Body of pancreas (tissue), 4 donors: ENCODE results near the gene RNASE11. TPM values are rescaled to one million over a fixed set of nuclear protein-coding genes. Genes with fewer than 3 reads are reported as not detected.
A peak's percentile ranks its signal among the peaks of the same experiment; 100 is the strongest.

Experiments
- ATAC-seq: fragments of 150-250 bp; one replicate; pipeline ENCODE4 v1.9.1; 2016
- DNase-seq, 4 donors: peaks; one replicate each; pipeline ENCODE4 v3.0.0-alpha.2; 2019
- H3K27ac ChIP-seq, 4 donors: fragments of 200-600 bp; sonication (generic); 1 replicate in 3 of 4; 2 replicates in 1 of 4; pipeline versions ENCODE4 v1.5.1 to v1.6.1; 2016 to 2019; ENCODE audit warnings: mild to moderate bottlenecking in 1 of 4, mixed read lengths in 1 of 4, moderate library complexity in 1 of 4
- H3K27me3 ChIP-seq, 2 donors: fragments of 200-600 bp; sonication (generic); one replicate each; pipeline ENCODE4 v1.6.0; 2016; ENCODE audit warnings: mild to moderate bottlenecking in 1 of 2
- H3K36me3 ChIP-seq, 2 donors: fragments of 200-600 bp; sonication (generic); replicated peaks in 1 of 2; 2 replicates each; pipeline ENCODE4 v1.5.1; 2016; ENCODE audit warnings: low read depth in 2 of 2; ENCODE audit not compliant: insufficient read depth in 1 of 2
- H3K4me1 ChIP-seq: fragments of 200-600 bp; sonication (generic); one replicate; pipeline ENCODE4 v1.6.0; 2016
- H3K4me3 ChIP-seq, 2 donors: fragments of 200-600 bp; sonication (generic); 1 replicate in 1 of 2; 2 replicates in 1 of 2; pipeline ENCODE4 v1.5.1; 2016 to 2019
- H3K9me3 ChIP-seq, 3 donors: fragments of 200-600 bp; sonication (generic); 1 replicate in 2 of 3; 2 replicates in 1 of 3; pipeline ENCODE4 v1.5.1; 2016
- POLR2A ChIP-seq, 3 donors: fragments of 450-650 bp; IDR thresholded peaks; one replicate each; pipeline ENCODE4 v1.6.1; 2016; ENCODE audit warnings: antibody characterized with exemption in 3 of 3, mild to moderate bottlenecking in 2 of 3
- WGBS, 2 donors: methylation state at CpG; one replicate each; pipeline ENCODE4 v1.1.5; 2017; 5-methylcytosine and 5-hydroxymethylcytosine counted together
- intact Hi-C: fragments of 100-400 bp; cut with DNase I; formaldehyde crosslinking; loops from one replicate; pipeline ENCODE4 v1.15.1; 2023
- total RNA-seq, 2 donors: library from RNA; depleted of rRNA; stranded (reverse); fragments of >200 nt; gene quantifications; one replicate each; pipeline ENCODE4 v1.1.0, GENCODE V29; 2016
- TF ChIP-seq, protein P1 (sequence below), 7 experiments: fragments of 450-650 bp in 4 of 7; fragments of 200-600 bp in 3 of 7; sonication (generic) in 3 of 7; IDR thresholded peaks; one replicate each; pipeline ENCODE4 v1.5.1; 2016 to 2019; ENCODE audit warnings: antibody characterized with exemption in 7 of 7

Gene RNASE11
- total RNA-seq, 2 donors from 2014 or later = not detected

DNA sequence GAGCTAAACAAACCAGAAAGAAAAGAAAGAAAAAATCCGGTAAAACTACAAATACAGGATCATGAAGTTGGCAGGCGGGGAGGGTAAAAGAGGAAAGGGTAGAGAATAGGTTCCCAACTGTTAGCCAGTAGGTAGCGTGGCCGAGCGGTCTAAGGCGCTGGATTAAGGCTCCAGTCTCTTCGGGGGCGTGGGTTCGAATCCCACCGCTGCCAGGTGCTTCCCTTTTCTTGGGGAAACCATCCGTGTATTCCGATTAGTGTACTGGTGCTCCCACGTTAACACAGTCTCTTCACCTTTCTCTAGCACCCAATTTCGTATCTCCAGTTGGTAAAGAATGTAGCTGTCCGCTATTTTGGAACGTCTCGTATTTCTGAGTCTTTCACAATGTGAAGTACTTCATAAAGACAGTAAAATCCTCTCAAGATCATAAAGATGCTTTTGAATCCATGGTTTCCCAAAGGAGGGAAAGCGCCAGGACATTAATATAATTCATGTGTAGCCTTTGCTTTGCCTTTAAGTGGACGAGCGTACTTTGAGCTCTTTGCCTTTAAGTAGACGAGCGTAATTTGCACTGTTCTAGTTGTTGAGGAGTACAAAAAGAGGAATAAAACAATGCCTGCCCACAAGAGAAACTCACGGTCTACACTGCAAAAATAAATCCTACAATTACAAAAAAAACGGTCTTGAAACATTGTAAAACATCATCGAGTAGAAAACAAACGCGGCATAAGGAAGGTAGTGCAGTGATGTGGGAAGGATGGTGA is 22.4 kb upstream of the RNASE11 start:
- no peaks in the 10 kb centered on the region for H3K27me3 ChIP-seq
- no peaks in the 10 kb centered on the region for H3K9me3 ChIP-seq
- H3K27ac ChIP-seq = peak overlapping the region in 3 of 4 donors; percentile 36 to 79 (median 63)
- ATAC-seq (peak; percentile 63), DNase-seq (peak; percentile 86 to 91 (median 87))
- no peaks in the 10 kb centered on the region for H3K36me3 ChIP-seq
- 5 to 7% methylated on average over 27 of the region's 27 CpGs for WGBS, 2 donors
- H3K4me1 ChIP-seq = peaks cover 15% of the 10 kb centered on the region
- peak overlapping the region; percentile 78 to 97 for H3K4me3 ChIP-seq
- TF ChIP-seq, protein P1, sequence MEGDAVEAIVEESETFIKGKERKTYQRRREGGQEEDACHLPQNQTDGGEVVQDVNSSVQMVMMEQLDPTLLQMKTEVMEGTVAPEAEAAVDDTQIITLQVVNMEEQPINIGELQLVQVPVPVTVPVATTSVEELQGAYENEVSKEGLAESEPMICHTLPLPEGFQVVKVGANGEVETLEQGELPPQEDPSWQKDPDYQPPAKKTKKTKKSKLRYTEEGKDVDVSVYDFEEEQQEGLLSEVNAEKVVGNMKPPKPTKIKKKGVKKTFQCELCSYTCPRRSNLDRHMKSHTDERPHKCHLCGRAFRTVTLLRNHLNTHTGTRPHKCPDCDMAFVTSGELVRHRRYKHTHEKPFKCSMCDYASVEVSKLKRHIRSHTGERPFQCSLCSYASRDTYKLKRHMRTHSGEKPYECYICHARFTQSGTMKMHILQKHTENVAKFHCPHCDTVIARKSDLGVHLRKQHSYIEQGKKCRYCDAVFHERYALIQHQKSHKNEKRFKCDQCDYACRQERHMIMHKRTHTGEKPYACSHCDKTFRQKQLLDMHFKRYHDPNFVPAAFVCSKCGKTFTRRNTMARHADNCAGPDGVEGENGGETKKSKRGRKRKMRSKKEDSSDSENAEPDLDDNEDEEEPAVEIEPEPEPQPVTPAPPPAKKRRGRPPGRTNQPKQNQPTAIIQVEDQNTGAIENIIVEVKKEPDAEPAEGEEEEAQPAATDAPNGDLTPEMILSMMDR (IDR thresholded peaks at IDR 0.05) = peak in 1 of 7 experiments; percentile 19
- TF ChIP-seq POLR2A (IDR thresholded peaks at IDR 0.05) = peak in 1 of 3 donors; percentile 25
- intact Hi-C loops = no loop called here

DNA sequence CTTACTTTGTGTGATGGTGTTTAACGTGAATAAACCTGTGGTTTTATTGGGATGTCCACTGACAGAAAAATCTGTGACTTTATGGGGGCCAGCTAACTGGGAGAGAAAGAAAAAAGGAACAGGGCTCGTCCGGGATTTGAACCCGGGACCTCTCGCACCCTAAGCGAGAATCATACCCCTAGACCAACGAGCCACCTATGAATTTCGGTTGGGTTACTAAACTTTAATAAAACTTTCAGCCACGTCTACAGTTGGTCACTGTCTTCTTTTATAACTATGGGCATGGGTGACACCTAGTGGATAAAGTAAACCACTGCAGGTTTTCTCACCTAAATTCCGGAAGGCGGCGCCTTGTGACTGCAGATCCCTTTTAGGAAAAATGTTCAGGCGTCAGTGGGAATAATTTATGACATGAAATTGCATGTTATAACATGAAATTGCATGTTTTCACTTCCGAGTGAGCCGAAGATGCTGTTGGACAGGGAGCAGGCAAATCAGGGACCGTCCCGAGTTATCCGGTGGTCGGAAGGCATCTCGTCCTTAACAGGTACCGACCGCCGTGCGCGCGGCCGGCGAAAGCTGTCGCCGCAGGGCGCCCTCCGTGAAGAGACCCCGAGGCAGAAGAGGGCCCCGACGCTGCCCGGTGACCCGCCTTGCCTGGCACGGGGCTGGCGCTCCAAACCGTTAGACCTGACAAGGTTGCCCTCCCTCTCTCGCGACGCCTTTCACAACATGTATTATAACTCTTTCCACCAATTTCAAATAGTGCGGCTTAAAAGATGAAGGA is 21.6 kb upstream of the RNASE11 start:
- Histone ChIP-seq H3K4me1 (peaks cover 13% of the 10 kb centered on the region), H3K27me3 (no peaks in the 10 kb centered on the region), H3K4me3 (peak overlapping the region; percentile 78 to 97), H3K36me3 (no peaks in the 10 kb centered on the region), H3K9me3 (no peaks in the 10 kb centered on the region), H3K27ac (peak overlapping the region in 3 of 4 donors; percentile 36 to 79 (median 63))
- intact Hi-C loops = loop anchor here (5.0 to 10.0 kb wide), 2 partner anchors 145 to 287 kb away; partner anchors contain the start of genes PIP4P1 and PNP
- DNase-seq (peak; percentile 76 to 88 (median 80)), ATAC-seq (peak; percentile 71)
- no peak for TF ChIP-seq POLR2A (IDR thresholded peaks at IDR 0.05)
- TF ChIP-seq, protein P1 (IDR thresholded peaks at IDR 0.05) = peak; percentile 86 to 100 (median 99)
- 0% methylated on average over 35 to 44 of the region's 44 CpGs for WGBS, 2 donors

DNA sequence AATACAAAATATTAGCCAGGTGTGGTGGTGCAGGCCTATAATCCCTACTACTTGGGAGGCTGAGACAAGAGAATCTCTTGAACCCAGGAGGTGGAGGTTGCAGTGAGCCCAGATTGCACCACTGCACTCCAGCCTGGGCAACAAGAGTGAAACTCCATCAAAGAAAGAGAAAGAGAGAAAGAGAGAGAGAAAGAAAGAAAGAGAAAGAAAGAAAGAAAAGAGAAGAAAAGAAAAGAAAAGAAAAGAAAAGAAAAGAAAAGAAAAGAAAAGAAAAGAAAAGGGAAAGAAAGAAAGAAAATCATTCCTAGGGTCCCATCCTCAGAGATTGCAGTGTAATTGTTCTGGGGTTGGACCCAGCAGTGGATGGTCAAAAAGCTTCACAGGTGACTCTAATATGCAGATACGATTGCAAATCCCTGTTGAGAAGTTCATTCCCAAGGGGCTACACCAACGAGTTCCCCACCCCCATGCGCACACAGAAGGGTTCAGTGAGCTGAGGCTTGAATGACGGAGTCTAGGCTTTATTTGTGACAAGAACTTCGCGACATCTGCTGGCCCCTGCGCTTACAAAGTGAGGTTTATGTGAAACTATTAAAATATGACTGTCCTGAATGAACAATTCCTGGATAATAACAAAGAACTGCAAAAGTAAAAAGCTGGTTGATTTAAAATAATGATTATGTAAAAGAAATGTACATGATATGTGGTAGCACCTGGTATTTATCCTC is 20.7 kb upstream of the RNASE11 start:
- H3K27ac ChIP-seq = peak overlapping the region in 1 of 4 donors; percentile 63
- no peak for ATAC-seq
- WGBS, 2 donors = 57 to 59% methylated on average over 7 of the region's 7 CpGs

DNA sequence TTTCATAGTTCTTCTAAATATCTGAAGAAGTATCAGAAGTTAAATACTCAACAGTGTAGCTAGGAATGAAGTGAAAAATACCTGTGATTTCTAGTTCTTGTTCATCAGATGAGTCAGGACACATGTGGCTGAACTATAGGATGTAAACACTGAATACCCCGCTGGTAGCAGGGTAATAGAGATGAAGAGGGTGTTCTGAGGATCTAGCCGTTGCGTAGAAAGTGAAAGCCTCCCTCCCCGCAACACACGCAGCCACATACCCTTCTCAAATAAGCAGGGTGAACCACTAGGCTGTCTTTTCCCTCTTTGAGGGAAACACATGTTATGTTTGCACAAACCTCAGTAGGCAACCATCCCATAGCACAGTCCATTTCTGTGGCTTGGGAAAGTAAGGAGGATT is 19.8 kb upstream of the RNASE11 start:
- ATAC-seq (no peak), DNase-seq (no peak)
- Histone ChIP-seq H3K9me3 (no peaks in the 10 kb centered on the region), H3K36me3 (no peaks in the 10 kb centered on the region), H3K4me1 (peaks cover 10% of the 10 kb centered on the region), H3K27me3 (no peaks in the 10 kb centered on the region), H3K27ac (no peak overlapping the region), H3K4me3 (no peak overlapping the region)
- WGBS, 2 donors = 67 to 74% methylated on average over 5 of the region's 5 CpGs
- intact Hi-C loops = loop anchor here (5.0 to 10.0 kb wide), 2 partner anchors 143 to 285 kb away; partner anchors contain the start of genes PIP4P1 and PNP
- TF ChIP-seq POLR2A (IDR thresholded peaks at IDR 0.05) = no peak
- TF ChIP-seq, protein P1 (IDR thresholded peaks at IDR 0.05) = no peak

More for the DNA sequence above, 20.7 kb upstream of the RNASE11 start:
- Histone ChIP-seq H3K4me1 (peaks cover 10% of the 10 kb centered on the region), H3K9me3 (no peaks in the 10 kb centered on the region), H3K36me3 (no peaks in the 10 kb centered on the region), H3K4me3 (no peak overlapping the region), H3K27me3 (no peaks in the 10 kb centered on the region)
- TF ChIP-seq, protein P1 (IDR thresholded peaks at IDR 0.05) = no peak
- TF ChIP-seq POLR2A (IDR thresholded peaks at IDR 0.05) = no peak
- intact Hi-C loops = loop anchor here (5.0 to 10.0 kb wide), 2 partner anchors 144 to 286 kb away; partner anchors contain the start of genes PIP4P1 and PNP
- DNase-seq = no peak
